WERI-Rb-1 (cell line): Measurements from ENCODE around the gene ART1.

Experiments used
- DNase-seq: peaks from one replicate; pipeline ENCODE4 v3.0.0-alpha.2; 2020
- H3K27ac ChIP-seq: fragments of 250-450 bp; sonication (Bioruptor Pico); 2 replicates; pipeline ENCODE4 v1.5.1; 2020; ENCODE audit warnings: mild to moderate bottlenecking, moderate library complexity
- H3K27me3 ChIP-seq: fragments of 250-450 bp; sonication (Bioruptor Pico); 2 replicates; pipeline ENCODE4 v1.5.1; 2021; ENCODE audit warnings: mild to moderate bottlenecking, low read depth, moderate library complexity; ENCODE audit not compliant: insufficient read depth, severe bottlenecking
- H3K36me3 ChIP-seq: fragments of 250-450 bp; sonication (Bioruptor Pico); 2 replicates; pipeline ENCODE4 v1.5.1; 2020; ENCODE audit warnings: mild to moderate bottlenecking, moderate library complexity
- H3K4me3 ChIP-seq: 2 replicates; pipeline ENCODE4 v1.5.1; 2011; ENCODE audit warnings: low read depth, mild to moderate bottlenecking, control low read depth, low read length
- H3K9me3 ChIP-seq: fragments of 250-450 bp; sonication (Bioruptor Pico); 2 replicates; pipeline ENCODE4 v1.5.1; 2021; ENCODE audit warnings: mild to moderate bottlenecking, moderate library complexity; ENCODE audit not compliant: severe bottlenecking
- CTCF ChIP-seq: IDR thresholded peaks from 2 replicates; pipeline ENCODE4 v1.5.1; 2011; ENCODE audit warnings: low read depth, mild to moderate bottlenecking, control low read depth, inconsistent platforms, low read length

ART1 gene

GRCh38 chr11:3684129-3684818 is 39.3 kb downstream of the ART1 start:
- Histone ChIP-seq H3K4me3 (no peak overlapping the region), H3K27me3 (no peaks in the 10 kb centered on the region), H3K9me3 (no peaks in the 10 kb centered on the region), H3K36me3 (peaks cover 89% of the 10 kb centered on the region), H3K27ac (no peak overlapping the region)
- no peak for DNase-seq
- no peak for TF ChIP-seq CTCF

GRCh38 chr11:3684819-3685172 is 39.9 kb downstream of the ART1 start:
- H3K4me3 ChIP-seq, result no peak overlapping the region
- no peak for DNase-seq
- H3K27ac ChIP-seq, result no peak overlapping the region
- H3K27me3 ChIP-seq, result no peaks in the 10 kb centered on the region
- H3K36me3 ChIP-seq, result peaks cover 87% of the 10 kb centered on the region
- TF ChIP-seq CTCF, result no peak
- H3K9me3 ChIP-seq, result no peaks in the 10 kb centered on the region

GRCh38 chr11:3685923-3686322 is 41.0 kb downstream of the ART1 start:
- DNase-seq, result no peak
- Histone ChIP-seq H3K4me3 (no peak overlapping the region), H3K27ac (no peak overlapping the region), H3K36me3 (peaks cover 84% of the 10 kb centered on the region), H3K27me3 (no peaks in the 10 kb centered on the region), H3K9me3 (no peaks in the 10 kb centered on the region)
- no peak for TF ChIP-seq CTCF

- no peak overlapping the region for H3K27ac ChIP-seq
- TF ChIP-seq CTCF, result no peak
Measured at GRCh38 chr11:3686751-3687150, 41.8 kb downstream of the ART1 start.

GRCh38 chr11:3700410-3700809 is 55.5 kb downstream of the ART1 start:
- Histone ChIP-seq H3K27ac (no peak overlapping the region), H3K9me3 (no peaks in the 10 kb centered on the region), H3K4me3 (no peak overlapping the region), H3K36me3 (peaks cover 93% of the 10 kb centered on the region), H3K27me3 (no peaks in the 10 kb centered on the region)
- TF ChIP-seq CTCF, result no peak
- no peak for DNase-seq

More at GRCh38 chr11:3686751-3687150, 41.8 kb downstream of the ART1 start:
- no peak for DNase-seq
- no peaks in the 10 kb centered on the region for H3K9me3 ChIP-seq
- peaks cover 83% of the 10 kb centered on the region for H3K36me3 ChIP-seq
- H3K4me3 ChIP-seq, result no peak overlapping the region
- no peaks in the 10 kb centered on the region for H3K27me3 ChIP-seq

- TF ChIP-seq CTCF, result no peak
- Histone ChIP-seq H3K27ac (no peak overlapping the region), H3K9me3 (no peaks in the 10 kb centered on the region), H3K36me3 (peaks cover 92% of the 10 kb centered on the region), H3K4me3 (no peak overlapping the region), H3K27me3 (no peaks in the 10 kb centered on the region)
- no peak for DNase-seq
Measured at GRCh38 chr11:3700910-3701309, 56.0 kb downstream of the ART1 start.
